CMK (cell line): ENCODE results near the gene SERPINB5.

Experiments
- DNase-seq: peaks from one replicate; pipeline ENCODE4 v3.0.0-alpha.2; 2010; ENCODE audit warnings: low read depth

The SERPINB5 gene

DNA sequence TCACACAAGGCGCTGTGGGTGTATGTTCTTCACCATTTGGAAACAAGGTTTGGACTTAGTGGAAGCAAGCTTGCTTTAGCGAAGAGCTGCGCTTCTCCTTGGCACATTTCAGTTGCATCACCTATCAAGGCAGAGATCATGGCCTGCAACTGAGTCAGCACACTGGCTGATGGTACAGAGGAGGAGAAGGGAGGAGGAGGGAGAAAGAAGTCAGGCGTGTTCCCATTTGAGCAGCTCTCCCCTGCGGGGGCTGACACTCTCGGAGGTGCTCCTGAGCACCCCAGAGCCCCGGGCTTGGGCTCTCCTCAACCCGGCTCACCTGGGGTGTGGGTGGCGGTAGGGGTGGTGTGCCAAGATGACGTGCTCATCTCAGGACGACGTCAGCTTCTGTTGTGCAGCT lies 6.0 kb upstream of the SERPINB5 start:
- no peak for DNase-seq

DNA sequence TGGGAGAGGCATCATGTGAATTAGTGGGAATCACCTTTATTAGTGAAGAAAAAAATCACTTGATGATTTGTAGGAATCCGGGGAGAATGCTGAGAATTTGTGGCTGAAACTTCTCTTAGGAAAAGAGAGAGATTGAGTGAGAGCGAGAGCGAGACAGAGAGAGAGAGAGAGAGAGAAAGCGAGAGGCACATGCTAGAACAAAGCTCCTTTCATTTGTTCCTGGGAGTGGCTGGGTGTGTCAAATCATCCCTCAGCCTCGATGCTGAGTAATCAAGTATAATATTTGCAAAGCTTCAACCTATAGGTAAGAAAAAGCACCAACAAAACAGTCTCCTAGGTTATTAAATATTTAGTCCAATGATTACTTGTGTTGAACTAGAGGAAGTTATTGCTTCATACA lies 4.4 kb upstream of the SERPINB5 start:
- no peak for DNase-seq

- no peak for DNase-seq
These were observed 442 bp downstream of the SERPINB5 start for GRCh38 chr18:63477200-63477599.

DNA sequence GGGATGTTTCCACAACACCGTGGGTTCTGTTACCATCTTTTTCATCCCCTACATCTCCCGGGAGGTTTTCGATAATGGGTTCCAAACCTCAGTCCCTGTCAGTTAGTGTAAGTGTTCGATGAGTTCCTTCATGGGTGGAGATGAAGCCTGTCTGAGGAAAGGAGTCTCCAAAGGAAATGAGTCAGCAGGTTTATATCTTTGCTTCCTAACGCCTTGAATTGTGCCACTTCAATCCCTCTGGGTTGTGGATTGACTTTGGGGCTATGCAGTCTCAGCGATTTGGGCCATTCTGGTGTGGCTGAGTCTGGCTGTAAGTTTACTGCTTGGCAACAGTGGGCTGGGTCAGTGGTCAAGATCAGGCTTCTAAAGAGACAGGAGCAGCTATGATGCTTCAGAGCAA lies 1.2 kb downstream of the SERPINB5 start:
- no peak for DNase-seq

DNA sequence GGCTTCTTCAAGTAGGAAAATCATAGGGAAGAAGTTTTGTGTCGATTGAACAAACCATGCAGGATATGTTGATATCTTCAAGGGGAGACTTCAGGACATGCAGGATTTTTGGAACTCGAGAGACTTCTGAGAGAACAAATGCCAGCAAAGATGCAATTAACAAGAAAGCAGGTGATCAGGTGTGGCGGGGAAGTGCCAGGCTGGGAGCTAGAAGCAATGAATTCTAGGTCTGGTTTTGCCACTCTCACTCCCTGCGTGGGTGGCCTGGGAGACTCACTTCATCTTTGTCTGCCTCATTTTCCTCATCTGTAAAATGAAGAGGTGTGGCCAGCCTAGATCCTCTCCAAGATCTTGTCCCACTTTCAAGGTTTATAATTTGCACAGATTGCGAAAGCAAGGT lies 3.1 kb downstream of the SERPINB5 start:
- no peak for DNase-seq

DNA sequence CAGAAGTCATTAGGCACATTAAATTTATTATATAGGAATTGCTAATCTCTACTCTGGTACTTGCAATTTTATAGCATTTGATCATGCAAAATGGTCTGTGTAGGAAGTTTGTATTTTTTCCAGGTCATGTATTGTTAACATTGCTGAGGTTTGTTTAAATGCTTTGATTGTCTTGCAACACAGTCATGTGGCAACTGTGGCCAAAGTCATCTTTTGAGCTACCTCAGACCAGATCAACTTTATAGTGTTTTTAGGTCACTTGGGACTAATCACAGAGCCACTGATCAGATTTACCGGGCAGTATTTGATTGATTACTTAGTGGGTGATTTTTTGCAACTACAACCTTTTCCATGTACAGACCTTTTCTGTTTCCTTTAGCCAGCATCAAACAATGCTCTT lies 3.7 kb downstream of the SERPINB5 start:
- DNase-seq: no peak

GRCh38 chr18:63480915-63481314 lies 4.2 kb downstream of the SERPINB5 start:
- no peak for DNase-seq

- no peak for DNase-seq
These were observed 10.9 kb downstream of the SERPINB5 start for GRCh38 chr18:63487676-63488075.

- DNase-seq: no peak
These were observed 11.4 kb downstream of the SERPINB5 start for GRCh38 chr18:63488160-63488559.

GRCh38 chr18:63492851-63493250 lies 16.1 kb downstream of the SERPINB5 start:
- DNase-seq: no peak

- no peak for DNase-seq
These were observed 18.9 kb downstream of the SERPINB5 start for GRCh38 chr18:63495675-63496074.

DNA sequence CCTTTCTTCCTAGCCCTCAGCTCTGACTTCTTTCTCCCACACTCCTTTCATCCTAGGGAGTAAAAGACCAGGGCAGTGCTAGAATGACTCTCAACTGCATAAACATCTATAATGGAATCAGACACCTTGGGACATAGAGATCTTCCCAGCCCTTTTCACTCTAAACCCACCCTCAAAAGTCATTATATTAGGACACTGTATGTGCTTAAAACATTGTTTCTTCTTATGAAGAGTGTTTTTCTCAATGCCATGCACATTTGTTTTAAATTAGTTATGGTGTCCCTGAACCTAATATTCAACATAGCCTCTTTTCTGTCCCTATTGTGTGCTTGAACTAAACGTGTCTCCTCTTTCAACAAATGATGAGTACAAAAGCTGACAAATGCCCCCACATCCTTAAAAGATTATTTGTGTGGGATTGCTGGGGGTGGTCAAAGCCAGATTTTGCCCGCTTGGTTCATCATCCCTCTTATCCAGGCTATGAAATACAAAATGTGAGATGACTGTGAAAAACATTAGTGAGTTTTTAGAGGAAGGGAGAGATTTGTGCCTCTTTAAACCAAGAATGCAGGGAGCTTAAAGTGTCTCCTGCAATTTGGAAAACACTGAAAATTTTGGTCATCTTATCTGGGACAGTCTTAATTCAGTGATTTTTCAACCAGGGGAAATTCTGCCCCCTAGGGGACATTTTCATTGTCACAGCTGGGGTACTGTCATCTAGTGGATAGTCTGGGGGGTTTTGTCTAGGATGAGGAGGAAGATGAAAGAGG lies 29.0 kb downstream of the SERPINB5 start:
- DNase-seq: no peak

DNA sequence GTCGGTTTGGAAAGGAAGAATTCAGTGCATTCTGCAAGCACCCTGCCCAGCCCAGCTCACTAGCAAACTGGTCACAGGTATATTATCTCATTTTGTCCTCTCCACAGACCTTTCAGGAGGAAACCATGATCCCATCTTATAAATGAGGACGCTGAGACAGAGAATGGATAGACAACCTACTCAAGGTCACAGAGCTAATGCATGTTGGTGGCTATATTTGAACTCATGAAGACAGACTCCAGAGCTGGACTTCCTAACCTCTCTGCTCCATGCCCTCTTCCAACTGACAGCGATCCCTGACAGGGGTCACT lies 29.5 kb downstream of the SERPINB5 start:
- DNase-seq: no peak

- DNase-seq: no peak
These were observed 31.8 kb downstream of the SERPINB5 start for GRCh38 chr18:63508596-63508995.

GRCh38 chr18:63511285-63511684 lies 34.5 kb downstream of the SERPINB5 start:
- no peak for DNase-seq

DNA sequence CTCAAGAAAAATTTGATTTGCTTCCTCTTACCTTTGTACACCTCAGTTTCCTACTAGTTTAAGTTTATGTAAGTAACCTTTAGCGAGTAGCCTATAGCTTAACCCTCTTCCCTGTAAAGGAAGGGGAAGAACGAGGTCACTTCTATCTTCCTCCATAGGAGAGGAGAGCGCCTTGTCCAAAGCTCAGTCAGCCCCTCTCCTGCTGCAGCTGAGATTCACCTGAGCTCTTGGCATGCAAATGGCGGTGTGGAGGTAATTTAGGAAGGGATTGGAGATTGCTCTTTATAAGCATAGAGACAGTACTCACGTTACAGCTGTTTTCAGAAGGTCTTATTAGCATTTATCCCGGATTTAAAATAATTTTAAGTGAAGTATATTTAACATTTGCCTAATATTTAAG lies 37.6 kb downstream of the SERPINB5 start:
- no peak for DNase-seq

GRCh38 chr18:63514888-63515678 lies 38.3 kb downstream of the SERPINB5 start:
- DNase-seq: no peak

DNA sequence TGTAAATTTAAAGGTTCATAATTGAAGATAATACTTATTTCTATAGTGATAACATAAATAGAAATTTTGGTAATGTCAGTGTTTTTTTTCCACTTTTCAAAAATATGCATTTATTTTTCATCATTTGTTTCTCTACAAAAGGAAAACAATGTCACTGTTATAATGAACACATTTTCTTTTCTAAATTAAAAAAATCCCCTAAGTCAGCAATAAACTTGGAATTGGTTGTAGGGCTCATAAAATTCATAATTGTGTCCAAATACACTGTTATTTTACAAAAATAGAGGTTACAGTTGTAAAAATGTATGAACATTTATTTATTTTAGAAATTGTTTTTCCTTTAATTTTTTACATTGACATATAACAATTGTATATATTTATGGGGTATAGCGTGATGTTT lies 39.0 kb downstream of the SERPINB5 start:
- no peak for DNase-seq

DNA sequence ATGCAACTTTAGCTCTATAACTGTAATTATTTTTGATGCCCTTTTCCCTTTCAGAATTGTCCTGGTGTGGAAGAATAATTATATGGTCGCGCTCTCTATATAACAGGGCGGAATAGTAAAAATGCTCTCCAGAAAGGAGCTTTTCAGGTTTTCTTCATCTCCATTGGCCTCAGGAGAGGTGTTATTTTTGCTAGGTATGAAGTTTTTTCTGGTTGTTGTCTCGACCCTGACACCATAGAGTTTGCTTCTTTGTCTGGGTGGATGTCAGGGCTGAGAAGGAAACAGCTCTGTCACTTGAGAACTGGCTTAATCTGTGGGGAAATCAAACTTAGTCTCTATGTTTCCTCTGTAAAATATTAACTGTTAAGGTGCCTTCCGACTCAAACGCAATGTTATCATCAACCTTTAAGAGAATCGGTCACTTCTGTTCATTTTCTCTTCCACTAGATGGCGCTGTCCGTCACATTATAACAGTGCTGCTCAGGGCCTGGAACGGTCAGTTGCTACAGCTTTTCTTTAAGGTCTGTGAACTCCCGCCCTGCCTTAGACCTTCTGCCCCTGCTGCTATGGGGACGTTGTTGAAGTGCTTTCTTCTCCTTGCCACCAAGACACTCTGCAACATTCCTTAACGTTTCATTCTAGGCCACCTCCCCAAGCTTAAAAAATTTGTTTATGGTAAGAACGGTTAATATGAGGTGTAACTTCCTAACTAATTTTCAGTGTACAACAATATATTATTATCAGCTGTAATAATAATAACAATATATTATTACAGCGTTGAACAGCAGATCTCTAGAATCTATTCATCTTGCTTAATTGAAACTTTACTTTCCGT lies 41.6 kb downstream of the SERPINB5 start:
- peak; percentile 42 for DNase-seq

DNA sequence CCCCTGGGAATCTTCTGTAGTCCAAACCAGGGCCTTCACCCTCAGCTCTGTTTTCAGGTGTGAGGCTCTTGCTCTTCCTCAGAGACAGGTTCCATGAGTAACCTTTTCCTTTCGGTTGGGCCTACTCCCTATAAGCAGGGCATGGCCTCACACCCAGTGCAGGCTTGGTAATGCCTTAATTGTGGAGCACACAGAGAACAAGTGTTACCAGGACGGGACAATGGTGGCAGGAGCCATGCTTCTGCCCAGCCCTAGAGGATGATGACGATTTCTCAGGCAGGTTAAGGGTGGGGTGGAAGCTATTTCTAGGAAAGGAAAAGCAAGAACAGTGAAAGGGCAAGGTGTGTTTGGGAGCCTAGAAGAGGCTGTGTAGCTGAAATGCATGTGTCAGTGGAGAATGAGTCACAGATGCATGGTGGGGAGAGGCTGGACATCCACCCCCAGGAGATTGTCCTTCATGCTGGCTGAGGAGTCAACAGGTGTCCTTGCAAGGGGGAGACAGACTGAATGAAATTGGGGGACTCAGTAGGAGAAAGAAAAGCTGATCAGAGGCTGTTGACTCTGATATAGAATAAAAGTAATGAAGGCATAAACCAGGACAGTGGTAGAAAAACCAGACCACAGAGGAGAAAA lies 43.4 kb downstream of the SERPINB5 start:
- no peak for DNase-seq

DNA sequence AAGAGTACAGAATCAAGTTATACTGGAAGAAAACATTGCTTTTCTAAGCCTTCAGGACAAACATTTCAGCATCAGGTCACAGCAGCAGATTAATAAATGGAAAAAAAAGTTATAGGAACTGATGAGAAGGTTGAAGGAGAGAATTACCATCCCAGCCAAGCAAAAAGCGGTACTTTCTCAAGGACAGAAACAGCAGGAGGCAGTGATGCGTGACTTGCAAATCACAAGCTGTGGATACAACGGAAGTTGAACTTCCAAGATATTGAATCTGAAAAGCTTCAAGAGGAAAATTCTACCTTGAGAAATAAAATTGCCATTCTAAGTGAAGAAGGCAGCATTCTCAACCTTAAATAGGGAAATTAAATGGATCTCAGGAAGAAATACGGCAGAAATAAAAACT lies 46.9 kb downstream of the SERPINB5 start:
- DNase-seq: no peak

DNA sequence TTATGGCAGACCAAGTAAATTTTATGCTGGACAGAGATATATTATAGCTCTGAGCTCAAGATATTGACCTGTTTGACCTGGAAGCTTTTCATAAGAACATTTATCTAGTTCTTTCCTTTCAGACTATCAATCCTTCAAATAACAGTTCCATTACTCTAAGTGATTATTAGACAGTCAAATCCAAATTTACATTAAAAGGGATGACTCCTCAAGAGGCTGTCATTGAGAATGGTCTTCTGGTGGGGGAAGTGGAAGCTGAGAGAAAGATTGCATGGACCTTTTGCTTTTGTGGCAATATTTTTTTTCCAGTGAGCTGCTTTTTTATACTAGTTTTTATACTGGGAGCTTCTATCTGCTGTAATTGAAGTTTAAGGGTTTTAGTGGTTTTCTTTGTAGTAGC lies 50.5 kb downstream of the SERPINB5 start:
- no peak for DNase-seq
